NCI-H187 (cell line): Measurements from ENCODE around the gene PLPPR1.
A peak's percentile ranks its signal among the peaks of the same experiment; 100 is the strongest.
"Not testable (repeated sequence)": the region's sequence is repeated elsewhere in the genome, so short reads cannot be mapped to it uniquely, and the experiment has no call there.

Experiments
- DNase-seq, 2 experiments: peaks; one replicate each; lab custom pipeline; 2025; lab: John Stamatoyannopoulos, UW

The PLPPR1 gene

GRCh38 chr9:101291043-101291442, 262.5 kb downstream of the PLPPR1 start:
- DNase-seq, result not testable (repeated sequence)

GRCh38 chr9:101299901-101300300, 271.4 kb downstream of the PLPPR1 start:
- no peak for DNase-seq

GRCh38 chr9:101307051-101307450, 278.5 kb downstream of the PLPPR1 start:
- DNase-seq, result no peak

- DNase-seq, result no peak
Observed at GRCh38 chr9:101307524-101308213, 279.1 kb downstream of the PLPPR1 start.

- DNase-seq, result no peak
Observed at GRCh38 chr9:101309139-101309538, 280.6 kb downstream of the PLPPR1 start.

- DNase-seq, result no peak
Observed at GRCh38 chr9:101311191-101311590, 282.7 kb downstream of the PLPPR1 start.

GRCh38 chr9:101311758-101312420, 283.4 kb downstream of the PLPPR1 start:
- DNase-seq, result peak; percentile 5 to 28

GRCh38 chr9:101312661-101313060, 284.1 kb downstream of the PLPPR1 start:
- no peak for DNase-seq

GRCh38 chr9:101315112-101315450, 286.6 kb downstream of the PLPPR1 start:
- no peak for DNase-seq

GRCh38 chr9:101317735-101318134, 289.2 kb downstream of the PLPPR1 start:
- DNase-seq, result no peak

- no peak for DNase-seq
Observed at GRCh38 chr9:101323129-101323528, 294.6 kb downstream of the PLPPR1 start.

GRCh38 chr9:101324245-101324804, 295.8 kb downstream of the PLPPR1 start:
- DNase-seq, result no peak

- DNase-seq, result no peak
Observed at GRCh38 chr9:101325053-101325452, 296.5 kb downstream of the PLPPR1 start.

- DNase-seq, result no peak
Observed at GRCh38 chr9:101326035-101326434, 297.5 kb downstream of the PLPPR1 start.

- DNase-seq, result no peak
Observed at GRCh38 chr9:101326501-101326900, 298.0 kb downstream of the PLPPR1 start.

GRCh38 chr9:101327422-101327909, 298.9 kb downstream of the PLPPR1 start:
- DNase-seq, result not testable (repeated sequence)

- DNase-seq, result no peak
Observed at GRCh38 chr9:101332362-101332761, 303.8 kb downstream of the PLPPR1 start.

GRCh38 chr9:101333490-101333889, 305.0 kb downstream of the PLPPR1 start:
- no peak for DNase-seq

GRCh38 chr9:101333926-101334702, 305.6 kb downstream of the PLPPR1 start:
- no peak for DNase-seq

- DNase-seq, result no peak
Observed at GRCh38 chr9:101336091-101336490, 307.6 kb downstream of the PLPPR1 start.

GRCh38 chr9:101337237-101337636, 308.7 kb downstream of the PLPPR1 start:
- DNase-seq, result no peak

- no peak for DNase-seq
Observed at GRCh38 chr9:101341958-101342357, 313.4 kb downstream of the PLPPR1 start.

GRCh38 chr9:101342595-101342994, 314.1 kb downstream of the PLPPR1 start:
- no peak for DNase-seq
